ENCODE results near the gene CACNA1C.
A peak's percentile ranks its signal among the peaks of the same experiment; 100 is the strongest.

The CACNA1C gene

DNA sequence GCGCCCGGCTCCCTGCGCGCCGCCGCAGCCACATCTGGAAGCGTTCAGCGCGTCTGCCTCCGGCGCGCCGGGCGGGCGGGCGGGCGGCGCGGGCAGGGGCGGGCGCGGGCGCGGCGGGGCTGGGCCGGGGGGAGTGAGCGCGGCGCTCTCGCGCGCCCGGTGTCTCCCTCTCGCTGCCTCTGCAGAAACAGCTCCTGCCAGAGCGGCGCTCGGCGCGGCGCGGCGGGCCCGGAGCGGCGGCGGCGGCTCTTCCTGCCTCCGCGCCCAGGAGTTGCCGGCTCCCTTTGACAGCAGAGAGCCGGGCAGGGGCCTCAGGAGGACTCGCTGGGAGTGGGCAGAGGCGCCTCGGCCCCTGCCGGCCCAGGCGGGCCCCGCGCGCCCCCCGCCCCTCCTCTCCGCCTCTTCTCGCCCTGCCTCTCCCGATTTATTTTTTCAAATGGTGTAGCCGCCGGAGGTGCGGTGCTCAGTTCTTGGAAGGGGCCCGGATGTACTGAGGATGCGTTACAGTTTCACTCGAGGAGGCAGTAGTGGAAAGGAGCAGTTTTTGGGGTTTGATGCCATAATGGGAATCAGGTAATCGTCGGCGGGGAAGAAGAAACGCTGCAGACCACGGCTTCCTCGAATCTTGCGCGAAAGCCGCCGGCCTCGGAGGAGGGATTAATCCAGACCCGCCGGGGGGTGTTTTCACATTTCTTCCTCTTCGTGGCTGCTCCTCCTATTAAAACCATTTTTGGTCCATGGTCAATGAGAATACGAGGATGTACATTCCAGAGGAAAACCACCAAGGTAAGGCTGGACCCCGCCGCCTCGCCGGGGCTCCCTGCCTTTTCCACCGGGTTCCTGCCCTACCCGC is at the start of gene CACNA1C:
TSS of gene CACNA1C (plus strand) at position 162 of the 853 bp plus-strand sequence. CDS start at position 738, 576 bp downstream.
- no peak for DNase-seq (ENCODE audit: low read depth in 2 of 2)

DNA sequence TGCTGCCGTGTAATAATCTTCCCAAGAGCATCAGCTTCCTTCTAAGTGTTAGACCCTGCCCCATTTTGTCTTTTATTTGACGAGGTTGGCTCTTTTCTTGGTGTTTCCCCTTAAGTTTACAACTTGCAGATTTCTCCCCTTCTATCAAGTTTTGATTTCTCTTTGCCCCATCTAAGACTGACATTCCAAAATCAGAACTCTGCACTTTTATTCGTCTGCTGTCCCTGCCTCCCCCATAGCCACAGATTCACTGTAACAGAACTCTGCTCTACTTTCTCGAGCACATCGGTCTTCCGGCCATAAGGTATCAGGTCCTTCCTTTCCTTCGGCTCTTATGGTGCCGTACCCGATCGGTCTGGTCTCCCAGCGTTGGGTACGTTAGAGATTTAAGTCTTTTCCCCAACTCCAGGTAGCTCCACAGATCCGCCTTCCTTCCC is 49.1 kb upstream of the CACNA1C start:
- peak in 1 of 2 donors; percentile 0 for DNase-seq (ENCODE audit: low read depth in 2 of 2)

DNA sequence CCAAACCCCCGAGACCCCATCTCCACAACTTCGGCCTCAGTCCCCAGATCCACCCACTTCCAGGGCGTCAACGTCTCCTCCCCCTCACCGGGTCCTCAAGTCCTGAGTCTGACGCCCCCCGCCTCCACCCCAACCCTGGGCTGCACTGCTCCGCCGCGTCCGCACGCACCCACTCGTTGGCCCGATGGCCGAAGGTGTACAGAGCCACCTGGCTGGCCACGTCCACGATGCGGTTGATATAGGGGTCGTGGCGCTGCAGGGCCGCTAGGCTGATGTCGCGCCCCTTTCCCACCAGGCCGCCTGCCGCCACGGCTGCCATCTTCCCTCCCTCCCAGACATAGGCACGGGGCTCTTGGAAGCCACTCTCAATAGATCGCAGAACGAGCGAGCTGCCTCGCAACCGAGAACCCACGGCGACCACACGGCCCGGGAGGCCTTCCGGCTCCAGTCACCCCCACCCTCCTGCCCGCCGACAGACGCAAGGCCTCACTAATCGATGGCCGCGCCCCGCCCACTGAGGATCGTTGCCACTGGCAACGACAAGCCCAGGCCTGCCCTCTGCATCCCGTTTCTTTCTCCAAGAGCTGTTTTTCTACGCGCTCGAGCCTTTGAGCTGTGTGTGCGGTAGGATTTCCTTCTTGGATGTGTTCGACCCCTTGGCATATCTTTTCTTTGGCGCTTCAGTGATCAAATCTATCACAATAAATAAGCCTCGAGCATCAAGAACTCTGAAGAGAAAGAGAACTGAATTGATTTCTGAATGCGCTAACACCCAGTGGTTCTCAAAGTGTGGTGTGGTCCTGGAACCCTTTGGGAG is 48.5 kb upstream of the CACNA1C start, which contains the start of gene DCP1B:
TSS of gene DCP1B (minus strand) at position 345 of the 817 bp plus-strand sequence. CDS start at position 319, 26 bp downstream.
- DNase-seq (ENCODE audit: low read depth in 2 of 2): peak; percentile 80 to 84

DNA sequence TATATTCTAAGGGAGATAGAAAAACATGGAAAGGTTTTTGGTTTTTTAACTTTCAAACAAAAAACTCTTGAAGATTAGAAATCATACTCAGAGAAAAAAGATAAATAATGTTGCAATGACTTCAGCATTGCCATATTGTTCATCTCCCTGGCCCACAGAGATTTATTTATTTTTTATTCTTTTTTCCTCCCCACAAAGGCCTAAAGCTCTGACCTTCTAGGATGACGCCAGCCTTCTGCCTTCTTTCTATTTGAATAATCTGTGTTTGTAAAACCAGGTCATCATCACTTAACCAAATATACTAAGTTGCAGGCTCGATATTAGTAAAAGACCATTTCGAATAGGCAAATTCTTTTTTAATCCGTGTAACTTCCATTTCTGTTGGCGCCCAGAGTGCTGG is 44.1 kb upstream of the CACNA1C start:
- no peak for DNase-seq (ENCODE audit: low read depth in 2 of 2)

DNA sequence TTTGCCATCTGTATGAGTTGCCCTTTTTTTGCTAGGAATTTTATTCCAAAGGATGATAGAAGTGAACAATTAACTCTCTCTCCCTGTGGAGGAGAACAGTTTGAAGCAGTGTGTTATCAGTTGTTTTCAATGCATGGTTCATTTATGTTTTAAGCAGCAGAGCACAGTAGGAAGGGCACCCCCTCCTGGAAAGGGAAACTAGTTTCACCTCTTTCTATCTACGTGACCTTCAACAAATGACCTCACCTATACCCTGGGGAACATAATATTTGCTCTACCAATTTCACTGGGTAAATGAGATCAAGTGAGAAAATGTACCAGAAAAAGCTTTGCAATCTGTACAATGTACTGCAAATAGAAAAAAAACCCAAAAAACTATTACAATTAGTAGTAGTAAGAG is 43.2 kb upstream of the CACNA1C start:
- DNase-seq (ENCODE audit: low read depth in 2 of 2): no peak

DNA sequence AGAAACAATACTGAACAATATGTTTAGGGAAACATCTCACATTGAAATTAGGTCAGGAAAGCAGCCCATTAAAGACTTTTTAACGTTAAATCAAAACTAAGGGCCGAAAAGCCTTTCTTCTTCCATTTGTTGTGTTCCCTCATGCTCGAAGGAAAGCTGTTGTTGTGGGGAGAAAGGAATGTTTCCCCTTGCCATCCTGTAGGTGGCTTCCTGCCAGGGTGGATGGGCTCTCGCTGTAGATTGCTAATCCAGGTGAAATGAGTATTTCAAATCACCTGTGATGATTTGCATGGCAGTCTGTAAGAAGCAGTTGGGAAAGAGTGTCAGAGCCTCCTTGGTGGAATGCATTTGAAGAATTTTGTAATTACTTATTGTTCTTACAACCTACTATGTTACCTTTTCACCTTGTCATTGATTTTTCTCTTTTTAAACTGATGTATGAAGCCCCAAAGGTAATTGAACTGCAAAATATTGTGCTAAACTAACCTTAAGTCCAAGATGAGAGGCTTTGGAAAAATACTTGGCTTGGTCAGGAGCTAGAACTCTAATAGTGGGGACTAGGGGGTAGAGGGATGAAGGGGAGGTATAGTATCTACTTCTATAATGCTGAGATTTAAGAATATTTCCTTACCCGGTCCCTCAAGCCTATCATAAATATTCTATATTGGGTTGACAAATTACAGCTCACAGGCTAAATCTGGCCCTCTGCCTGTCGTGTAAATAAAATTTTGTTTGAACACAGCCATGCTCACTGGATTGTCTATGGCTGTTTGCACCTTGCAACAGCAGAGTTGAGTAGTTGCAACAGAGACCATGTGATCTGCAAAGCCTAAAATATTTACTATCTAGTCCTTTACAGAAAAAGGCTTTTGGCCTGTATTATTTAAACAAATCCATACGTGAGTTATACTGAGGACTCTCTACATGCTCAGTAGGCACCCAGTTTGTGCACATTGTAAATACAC is 40.9 kb upstream of the CACNA1C start:
- DNase-seq (ENCODE audit: low read depth in 2 of 2): no peak

DNA sequence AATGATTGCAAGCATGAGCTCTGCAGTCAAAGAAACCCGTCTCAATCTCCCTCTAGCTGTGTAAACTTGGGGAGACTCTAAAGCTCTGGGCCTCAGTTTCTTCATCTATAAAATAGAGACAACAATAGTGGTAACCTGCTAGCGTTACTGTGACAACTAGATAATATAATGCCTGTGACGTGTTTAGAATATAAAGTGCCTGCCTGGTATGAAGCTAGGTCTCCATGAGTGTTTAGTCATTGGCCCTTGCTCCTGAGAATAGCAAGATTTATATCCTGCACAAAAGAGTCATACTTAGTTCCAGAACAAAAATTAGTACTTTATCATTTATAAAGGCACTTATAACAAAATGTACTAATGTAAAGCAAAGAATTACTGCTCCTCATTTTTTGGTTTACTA is 39.7 kb upstream of the CACNA1C start:
- no peak for DNase-seq (ENCODE audit: low read depth in 2 of 2)

DNA sequence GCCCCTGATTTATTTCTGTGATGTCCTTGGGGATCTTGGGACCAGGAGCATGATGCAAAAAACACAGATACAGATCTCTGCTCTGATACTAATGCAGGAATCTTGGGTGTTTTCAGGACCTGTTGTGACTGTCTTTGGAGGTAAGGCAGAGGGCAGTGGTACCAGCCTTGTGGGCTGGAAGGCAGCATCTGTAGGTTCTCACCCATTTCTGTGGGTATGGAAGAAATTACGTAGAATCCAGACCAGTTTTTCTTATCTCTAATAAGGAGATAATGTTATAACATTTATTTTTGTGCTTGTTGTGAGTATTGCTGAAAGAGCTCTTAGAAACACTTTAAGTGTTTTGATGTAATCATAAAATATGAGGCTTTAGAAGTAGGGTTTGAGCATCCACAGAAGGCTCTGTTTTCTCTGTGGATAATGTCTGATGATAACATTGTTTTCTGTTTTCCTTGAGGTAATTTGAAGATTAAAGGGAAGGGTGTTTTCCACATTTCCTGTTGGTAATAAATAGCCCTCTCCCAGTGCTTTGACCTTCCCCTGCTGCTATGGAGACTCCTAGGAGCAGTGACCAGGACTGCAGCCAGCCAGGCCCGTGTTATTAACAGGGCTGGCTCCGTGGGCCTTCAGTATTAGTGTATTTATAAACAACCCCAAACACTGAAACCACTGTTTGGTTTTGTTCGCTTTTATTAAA is 39.1 kb upstream of the CACNA1C start:
- no peak for DNase-seq (ENCODE audit: low read depth in 2 of 2)

DNA sequence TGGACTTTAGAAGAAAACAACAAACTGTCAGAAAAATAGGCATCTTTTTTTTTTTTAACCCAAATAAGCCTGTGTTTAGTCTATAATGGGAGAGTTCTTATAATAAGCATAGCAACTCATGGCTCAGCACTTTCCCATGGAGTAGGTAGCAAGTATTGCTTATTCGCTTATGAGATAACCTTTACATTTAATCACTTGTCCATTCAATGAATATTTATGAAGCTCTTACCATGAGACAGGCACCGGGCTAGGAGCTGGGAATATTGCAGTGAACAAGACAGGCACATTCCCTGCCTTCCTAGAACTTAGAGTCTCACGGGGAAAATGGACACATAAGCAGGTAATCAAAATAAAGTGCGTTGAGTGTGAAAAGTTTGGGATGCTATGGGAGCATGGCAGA is 38.6 kb upstream of the CACNA1C start:
- DNase-seq (ENCODE audit: low read depth in 2 of 2): no peak

DNA sequence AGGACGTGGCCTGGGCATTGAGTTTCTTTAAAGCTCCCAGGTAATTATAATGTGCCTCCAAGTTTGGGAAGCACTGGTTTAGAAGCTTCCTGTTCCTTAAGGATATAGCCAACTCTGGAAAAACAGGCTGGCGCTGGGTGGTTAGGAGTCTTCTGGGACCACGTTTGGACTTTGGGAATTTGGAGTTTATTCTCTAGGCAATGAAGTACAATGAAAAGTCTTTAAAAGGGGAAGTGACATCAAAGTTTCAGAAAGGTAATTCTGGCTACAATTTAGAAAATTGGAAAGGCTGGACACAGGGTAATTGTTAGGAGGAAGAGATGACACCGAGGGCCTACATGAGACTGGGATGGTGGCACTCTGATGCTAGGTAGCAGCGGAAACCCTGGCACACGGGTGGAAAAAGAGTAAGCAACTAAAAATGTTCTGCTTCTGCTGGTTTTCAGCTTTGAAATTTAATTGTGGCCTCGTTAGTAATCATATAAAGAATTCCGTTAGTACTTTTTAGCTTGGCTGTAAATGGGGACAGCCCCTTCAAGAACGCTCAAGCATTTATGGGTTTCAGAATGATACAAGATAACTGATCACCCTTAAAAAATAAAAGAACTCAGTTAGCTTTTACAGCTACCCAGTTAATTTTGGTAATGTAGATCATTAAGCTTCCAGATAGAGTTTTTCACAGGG is 35.8 kb upstream of the CACNA1C start:
- no peak for DNase-seq (ENCODE audit: low read depth in 2 of 2)

DNA sequence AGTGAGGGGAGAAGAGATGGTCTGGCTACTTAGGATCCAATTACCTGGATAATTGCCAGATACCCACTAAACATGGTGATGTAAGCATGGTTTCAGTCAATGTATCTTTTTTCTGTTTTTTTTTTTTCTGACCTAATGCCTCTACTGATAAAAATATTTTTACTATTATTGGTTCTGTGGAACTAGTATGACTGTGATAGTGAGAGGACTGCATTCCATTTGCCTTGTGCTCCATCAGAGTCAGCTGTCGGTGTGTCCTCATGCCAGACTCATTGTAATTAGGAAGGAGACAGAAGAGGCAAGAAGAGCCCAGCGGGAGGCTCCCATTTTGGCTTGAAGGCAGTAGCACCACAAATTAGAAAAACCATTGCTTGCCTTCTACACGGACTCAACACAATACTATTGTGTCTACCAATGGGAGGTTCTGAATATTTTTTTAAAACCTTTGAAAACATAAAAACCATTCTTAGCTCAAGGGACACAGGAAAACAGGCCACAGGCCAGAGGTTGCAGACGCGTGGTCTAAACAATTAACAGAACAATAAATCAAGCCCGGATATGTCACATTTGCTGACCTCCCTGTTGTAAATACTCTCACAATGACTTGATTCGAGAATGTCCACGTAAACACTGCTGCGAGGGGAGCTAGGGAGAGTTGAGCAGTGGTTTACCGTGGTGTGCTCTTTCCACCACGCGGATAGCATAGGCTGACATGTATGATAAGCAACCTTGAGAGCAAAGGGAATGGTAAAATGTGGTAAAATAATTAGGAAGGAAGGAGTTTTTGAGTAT is 35.0 kb upstream of the CACNA1C start:
- no peak for DNase-seq (ENCODE audit: low read depth in 2 of 2)

DNA sequence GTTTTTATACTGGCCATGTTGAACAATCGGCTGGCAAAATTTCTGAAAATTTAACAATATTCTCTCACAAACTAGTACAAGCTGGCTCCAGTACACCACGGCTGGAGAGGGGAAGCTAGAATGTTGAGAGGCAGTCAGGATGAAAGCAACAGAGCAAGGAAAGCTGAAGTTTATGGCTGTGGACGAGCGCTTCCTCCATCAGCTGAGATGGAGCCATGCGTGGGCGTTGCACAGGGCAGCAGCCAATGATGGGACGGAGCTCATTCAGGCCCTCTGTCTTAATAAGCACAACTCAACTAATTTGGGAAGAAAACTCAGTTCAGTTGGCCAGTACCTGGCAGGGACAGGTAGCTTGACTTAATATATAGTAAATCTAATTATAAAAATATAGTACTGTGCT is 34.4 kb upstream of the CACNA1C start:
- DNase-seq (ENCODE audit: low read depth in 2 of 2): no peak

DNA sequence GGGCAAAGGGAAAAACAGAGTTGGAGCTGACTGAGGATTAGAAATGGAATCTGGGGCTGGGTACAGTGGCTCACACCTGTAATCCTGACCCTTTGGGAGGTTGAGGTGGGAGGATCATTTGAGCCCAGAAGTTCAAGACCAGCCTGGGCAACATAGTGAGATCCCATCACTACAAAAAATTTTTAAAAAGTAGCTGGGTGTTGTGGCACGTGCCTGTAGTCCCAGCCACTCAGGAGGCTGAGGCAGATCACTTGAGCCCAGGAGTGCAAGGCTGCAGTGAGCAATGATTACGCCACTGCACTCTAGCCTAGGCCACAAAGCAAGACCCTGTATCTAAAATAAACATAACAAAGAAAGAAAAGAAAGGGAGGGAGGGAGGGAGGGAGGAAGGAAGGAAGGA is 33.7 kb upstream of the CACNA1C start:
- DNase-seq (ENCODE audit: low read depth in 2 of 2): no peak

DNA sequence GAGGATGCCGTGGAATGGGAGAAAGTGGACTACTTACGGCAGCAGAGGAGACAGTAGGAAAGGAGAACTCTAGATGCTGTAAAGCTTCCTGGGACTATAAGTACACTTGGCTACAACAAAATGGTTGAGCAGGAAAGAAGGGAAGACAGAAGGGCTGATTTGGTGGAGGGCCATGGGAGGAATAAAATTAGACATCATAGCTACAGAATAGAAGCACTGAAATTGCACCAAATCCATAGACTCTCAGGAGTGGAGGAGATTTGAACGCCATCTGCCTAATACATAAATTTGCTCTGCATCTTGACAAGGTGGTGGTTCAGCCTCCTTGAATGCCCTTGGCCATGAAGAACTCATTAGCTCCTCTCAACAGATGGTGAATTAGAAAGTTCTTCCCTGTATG is 32.3 kb upstream of the CACNA1C start:
- DNase-seq (ENCODE audit: low read depth in 2 of 2): no peak

DNA sequence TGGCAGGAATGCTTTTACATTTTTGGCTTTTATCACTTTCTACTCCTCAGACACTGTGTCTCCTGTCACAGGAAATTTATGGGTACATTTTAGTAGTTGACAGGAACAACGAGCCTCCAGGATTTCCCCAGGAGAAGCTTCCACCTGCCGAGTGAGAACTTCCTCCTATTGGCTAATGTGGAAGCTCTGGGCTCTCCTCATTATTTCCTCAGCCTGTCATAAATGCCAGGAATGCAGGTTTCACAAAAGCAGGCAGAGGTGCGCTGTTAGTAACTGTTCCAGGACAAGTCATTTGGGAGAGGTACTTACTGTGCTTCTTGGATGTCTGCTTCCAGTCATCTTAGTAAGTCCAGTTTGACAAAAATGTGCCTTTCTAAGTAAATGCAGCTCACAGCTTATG is 29.4 kb upstream of the CACNA1C start:
- no peak for DNase-seq (ENCODE audit: low read depth in 2 of 2)

DNA sequence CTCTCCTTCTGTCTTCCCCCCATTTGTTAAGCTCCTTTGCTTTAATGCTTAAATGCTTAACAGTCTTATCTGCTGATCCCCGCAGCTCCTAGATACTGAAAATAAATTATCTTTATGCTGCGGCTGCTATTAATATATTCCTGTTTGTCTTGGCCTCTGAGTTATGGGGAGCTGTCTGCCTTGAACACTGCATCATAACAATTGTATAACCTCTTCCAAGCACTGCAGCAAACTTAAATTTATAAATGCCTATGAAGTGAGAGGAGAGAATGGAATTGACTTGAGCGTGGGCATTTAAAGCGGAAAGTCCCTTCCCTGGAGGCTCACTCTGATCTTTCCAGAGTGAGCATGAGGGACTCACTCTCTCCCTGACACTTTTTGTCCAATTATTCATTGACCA is 25.4 kb upstream of the CACNA1C start:
- no peak for DNase-seq (ENCODE audit: low read depth in 2 of 2)

DNA sequence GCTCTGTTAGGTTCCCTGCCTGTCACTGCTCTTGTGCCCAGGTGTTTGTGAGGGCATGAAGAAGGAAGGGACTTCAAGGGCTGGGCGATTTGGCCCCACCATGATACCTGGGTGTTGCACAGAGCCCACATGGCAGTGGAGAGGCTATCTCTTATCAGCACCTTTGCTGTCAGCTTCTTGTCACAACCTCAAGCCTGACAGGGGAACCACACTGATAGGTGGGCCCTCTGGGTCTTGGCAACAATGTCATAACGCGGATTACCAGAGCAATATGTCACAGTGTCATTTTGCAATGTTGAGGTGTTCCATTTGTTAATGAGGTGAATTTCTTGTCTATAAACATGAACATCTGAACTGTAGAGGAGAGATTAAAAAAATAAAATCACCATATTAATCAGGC is 22.9 kb upstream of the CACNA1C start:
- DNase-seq (ENCODE audit: low read depth in 2 of 2): no peak

DNA sequence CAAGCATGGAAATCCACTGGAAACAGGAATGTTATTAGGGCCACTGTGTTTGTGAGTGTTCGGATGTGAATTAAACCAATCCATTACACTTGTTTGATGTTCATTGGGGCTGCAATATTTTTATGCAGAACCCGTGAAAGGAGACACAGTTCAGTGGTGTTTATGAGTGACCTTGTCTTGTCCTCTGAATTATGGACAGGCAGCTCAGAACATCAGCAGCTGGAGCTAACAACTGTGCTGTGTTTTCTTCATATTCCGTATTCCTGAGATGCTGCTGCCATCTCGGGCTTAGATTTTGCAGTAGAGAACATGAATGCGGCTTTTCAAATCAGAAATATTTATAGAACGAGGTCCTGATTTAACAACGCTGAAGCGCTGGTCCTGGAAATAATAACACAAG is 20.3 kb upstream of the CACNA1C start:
- DNase-seq (ENCODE audit: low read depth in 2 of 2): no peak

DNA sequence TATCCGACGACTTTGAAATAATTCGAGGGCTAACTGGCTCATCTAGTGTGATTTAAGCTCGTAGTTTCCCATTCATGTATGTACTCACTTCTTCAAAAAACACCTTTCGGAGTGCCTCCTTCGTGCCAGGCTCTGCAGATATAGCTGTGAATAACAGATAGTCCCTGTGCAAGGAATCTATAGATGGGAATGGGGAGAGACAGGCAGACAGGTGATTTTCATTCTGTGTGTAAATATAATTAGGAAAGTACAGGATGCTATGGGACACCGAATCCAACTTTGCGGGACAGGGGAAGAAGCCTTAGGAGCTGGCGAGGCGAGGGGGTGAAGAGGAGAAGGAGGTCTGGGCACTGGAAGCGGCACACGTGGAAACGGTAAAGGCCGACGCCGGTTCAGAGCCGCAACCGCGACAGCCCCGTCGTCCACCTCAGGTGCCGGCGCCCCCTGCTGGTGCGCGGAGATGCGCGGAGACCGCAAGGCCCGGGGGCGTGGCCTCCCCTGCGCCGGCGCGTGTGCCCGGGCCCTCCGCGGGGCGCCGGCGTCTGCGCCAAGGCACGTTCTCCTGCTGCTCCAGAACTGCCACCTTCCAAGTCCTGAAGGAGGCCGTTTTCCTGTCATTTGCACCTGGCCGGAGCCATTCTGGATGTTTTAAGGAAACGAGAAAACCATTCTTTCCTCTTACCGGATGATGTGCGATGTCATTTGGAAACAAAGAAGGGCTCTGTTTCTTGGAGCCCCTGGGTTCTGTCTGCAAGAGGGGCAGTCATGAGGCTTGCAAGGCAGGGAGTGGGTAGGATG is 18.0 kb upstream of the CACNA1C start:
- DNase-seq (ENCODE audit: low read depth in 2 of 2): peak; percentile 74 to 77

All from stimulated activated CD8-positive, alpha-beta memory T cell treated with anti-CD3 and anti-CD28 coated beads, Interleukin-2, amount 100 ng/mL, for 1 hour (primary cell).